ENCODE data around the gene EPHA8. TPM values are rescaled to one million over a fixed set of nuclear protein-coding genes. Genes with fewer than 3 reads are reported as not detected.

Gene EPHA8
- total and polyA plus RNA-seq, 9 of the 15 experiments (the other 6 are each of a cell fraction or from before 2014, with no cell fraction given), result not detected

GRCh38 chr1:22619798-22620197 lies 56.5 kb downstream of the EPHA8 start (continued):
- TF ChIP-seq AFF4 (CRISPR knock-in tag; IDR thresholded peaks at IDR 0.05) (no peak), MTA2 (IDR thresholded peaks at IDR 0.05; ENCODE audit: low read depth) (no peak), THAP12 (CRISPR knock-in tag; IDR thresholded peaks at IDR 0.05) (no peak), L3MBTL2 (IDR thresholded peaks at IDR 0.05) (no peak), ZNF143 (CRISPR knock-in tag; IDR thresholded peaks at IDR 0.05) (no peak), ZNF280B (CRISPR knock-in tag; IDR thresholded peaks at IDR 0.05) (no peak), PKNOX1 (IDR thresholded peaks at IDR 0.05) (no peak), ZNF707 (CRISPR knock-in tag; conservative IDR thresholded peaks at IDR 0.05) (no peak), BCOR (IDR thresholded peaks at IDR 0.05) (no peak), ASH1L (IDR thresholded peaks at IDR 0.05; ENCODE audit: borderline replicate concordance, low read depth, partially characterized antibody) (no peak), PHF21A (IDR thresholded peaks at IDR 0.05; ENCODE audit: borderline replicate concordance, low read depth) (no peak)

Data from K562 (cell line).